PFSK-1 (cell line): ENCODE measurements around the gene TCF12.

ENCODE experiments used
- FOXP2 ChIP-seq: optimal IDR thresholded peaks from 2 replicates; pipeline ENCODE3; 2011; ENCODE audit warnings: borderline replicate concordance, control low read depth, inconsistent platforms; ENCODE audit not compliant: insufficient read depth; ENCODE audit errors: extremely low read length, extremely low read depth
- POLR2AphosphoS5 ChIP-seq: IDR thresholded peaks from 2 replicates; pipeline ENCODE4 v1.6.1; 2012; ENCODE audit warnings: low read depth, mild to moderate bottlenecking, control low read depth, low read length, moderate library complexity
- REST ChIP-seq, 2 experiments: IDR thresholded peaks; 2 replicates each; pipeline versions ENCODE4 v1.6.1 to v1.8.0; 2011 to 2012; ENCODE audit warnings: low read depth in 2 of 2, low read length in 2 of 2, control low read depth in 1 of 2, inconsistent platforms in 1 of 2, mild to moderate bottlenecking in 1 of 2, moderate library complexity in 1 of 2; ENCODE audit not compliant: insufficient read depth in 1 of 2
- SIN3A ChIP-seq: IDR thresholded peaks from 2 replicates; pipeline ENCODE4 v1.6.1; 2012; ENCODE audit warnings: mild to moderate bottlenecking, low read length, moderate library complexity, borderline replicate concordance; ENCODE audit not compliant: insufficient read depth

- TF ChIP-seq REST (IDR thresholded peaks at IDR 0.05; ENCODE audit: insufficient read depth in 1 of 2, low read depth in 2 of 2, low read length in 2 of 2) (no peak), POLR2AphosphoS5 (no peak), FOXP2 (no peak), SIN3A (no peak)
Observed at GRCh38 chr15:56956538-56956937, 38.1 kb downstream of the TCF12 start.
